Measurements from ENCODE around the gene PDHX.

Gene PDHX

GRCh38 chr11:34953955-34954354, 37.5 kb downstream of the PDHX start:
- no peak for DNase-seq (ENCODE audit: low read depth in 1 of 2, low spot score in 1 of 2)

GRCh38 chr11:34957206-34957605, 40.8 kb downstream of the PDHX start:
- DNase-seq (ENCODE audit: low read depth in 1 of 2, low spot score in 1 of 2): no peak

GRCh38 chr11:34957606-34958005, 41.2 kb downstream of the PDHX start:
- no peak for DNase-seq (ENCODE audit: low read depth in 1 of 2, low spot score in 1 of 2)

GRCh38 chr11:34959770-34960169, 43.4 kb downstream of the PDHX start:
- no peak for DNase-seq (ENCODE audit: low read depth in 1 of 2, low spot score in 1 of 2)

GRCh38 chr11:34960277-34960676, 43.9 kb downstream of the PDHX start:
- no peak for DNase-seq (ENCODE audit: low read depth in 1 of 2, low spot score in 1 of 2)

- no peak for DNase-seq (ENCODE audit: low read depth in 1 of 2, low spot score in 1 of 2)
Measured at GRCh38 chr11:34962034-34962433, 45.6 kb downstream of the PDHX start.

GRCh38 chr11:34963351-34963750, 46.9 kb downstream of the PDHX start:
- DNase-seq (ENCODE audit: low read depth in 1 of 2, low spot score in 1 of 2): no peak

- DNase-seq (ENCODE audit: low read depth in 1 of 2, low spot score in 1 of 2): no peak
Measured at GRCh38 chr11:34964610-34965331, 48.4 kb downstream of the PDHX start.

- DNase-seq (ENCODE audit: low read depth in 1 of 2, low spot score in 1 of 2): no peak
Measured at GRCh38 chr11:34968862-34969261, 52.4 kb downstream of the PDHX start.

- no peak for DNase-seq (ENCODE audit: low read depth in 1 of 2, low spot score in 1 of 2)
Measured at GRCh38 chr11:34970033-34970432, 53.6 kb downstream of the PDHX start.

GRCh38 chr11:34970480-34970879, 54.1 kb downstream of the PDHX start:
- DNase-seq (ENCODE audit: low read depth in 1 of 2, low spot score in 1 of 2): no peak

GRCh38 chr11:34971928-34972327, 55.5 kb downstream of the PDHX start:
- no peak for DNase-seq (ENCODE audit: low read depth in 1 of 2, low spot score in 1 of 2)

- DNase-seq (ENCODE audit: low read depth in 1 of 2, low spot score in 1 of 2): no peak
Measured at GRCh38 chr11:34972366-34972765, 55.9 kb downstream of the PDHX start.

- no peak for DNase-seq (ENCODE audit: low read depth in 1 of 2, low spot score in 1 of 2)
Measured at GRCh38 chr11:34972892-34973291, 56.5 kb downstream of the PDHX start.

GRCh38 chr11:34975482-34975881, 59.1 kb downstream of the PDHX start:
- DNase-seq (ENCODE audit: low read depth in 1 of 2, low spot score in 1 of 2): no peak

GRCh38 chr11:34976496-34977088, 60.2 kb downstream of the PDHX start:
- no peak for DNase-seq (ENCODE audit: low read depth in 1 of 2, low spot score in 1 of 2)

GRCh38 chr11:34977089-34977912, 60.9 kb downstream of the PDHX start:
- no peak for DNase-seq (ENCODE audit: low read depth in 1 of 2, low spot score in 1 of 2)

GRCh38 chr11:34978236-34979191, 62.1 kb downstream of the PDHX start:
- no peak for DNase-seq (ENCODE audit: low read depth in 1 of 2, low spot score in 1 of 2)

GRCh38 chr11:34984514-34984913, 68.1 kb downstream of the PDHX start:
- DNase-seq (ENCODE audit: low read depth in 1 of 2, low spot score in 1 of 2): no peak

- DNase-seq (ENCODE audit: low read depth in 1 of 2, low spot score in 1 of 2): no peak
Measured at GRCh38 chr11:34986883-34987520, 70.6 kb downstream of the PDHX start.

- no peak for DNase-seq (ENCODE audit: low read depth in 1 of 2, low spot score in 1 of 2)
Measured at GRCh38 chr11:34987617-34988016, 71.2 kb downstream of the PDHX start.
